Measurements from ENCODE around the gene THSD7A.

The THSD7A gene

GRCh38 chr7:11609096-11609670, 222.8 kb downstream of the THSD7A start:
- no peak for DNase-seq (ENCODE audit: low read depth)
- no peak overlapping the region for H3K4me3 ChIP-seq (ENCODE audit: low read depth, low read length)
- in situ Hi-C loops (cut with HindIII; ENCODE audit: low sequenced_read_pairs) = no loop called here
- TF ChIP-seq CTCF (IDR thresholded peaks at IDR 0.05; ENCODE audit: low read depth, low read length, missing control alignments) = no peak

- TF ChIP-seq CTCF (IDR thresholded peaks at IDR 0.05; ENCODE audit: low read depth, low read length, missing control alignments) = no peak
- no peak for DNase-seq (ENCODE audit: low read depth)
- no peak overlapping the region for H3K4me3 ChIP-seq (ENCODE audit: low read depth, low read length)
- in situ Hi-C loops (cut with HindIII; ENCODE audit: low sequenced_read_pairs) = no loop called here
These were observed 224.3 kb downstream of the THSD7A start for GRCh38 chr7:11607686-11608085.

- no peak for TF ChIP-seq CTCF (IDR thresholded peaks at IDR 0.05; ENCODE audit: low read depth, low read length, missing control alignments)
- no peak for DNase-seq (ENCODE audit: low read depth)
- H3K4me3 ChIP-seq (ENCODE audit: low read depth, low read length) = no peak overlapping the region
- in situ Hi-C loops (cut with HindIII; ENCODE audit: low sequenced_read_pairs) = no loop called here
These were observed 226.2 kb downstream of the THSD7A start for GRCh38 chr7:11605749-11606148.

GRCh38 chr7:11604505-11604904, 227.5 kb downstream of the THSD7A start:
- no peak for TF ChIP-seq CTCF (IDR thresholded peaks at IDR 0.05; ENCODE audit: low read depth, low read length, missing control alignments)
- H3K4me3 ChIP-seq (ENCODE audit: low read depth, low read length) = no peak overlapping the region
- no peak for DNase-seq (ENCODE audit: low read depth)
- in situ Hi-C loops (cut with HindIII; ENCODE audit: low sequenced_read_pairs) = no loop called here

- no peak for DNase-seq (ENCODE audit: low read depth)
- no peak for TF ChIP-seq CTCF (IDR thresholded peaks at IDR 0.05; ENCODE audit: low read depth, low read length, missing control alignments)
- H3K4me3 ChIP-seq (ENCODE audit: low read depth, low read length) = no peak overlapping the region
- in situ Hi-C loops (cut with HindIII; ENCODE audit: low sequenced_read_pairs) = no loop called here
These were observed 230.2 kb downstream of the THSD7A start for GRCh38 chr7:11601761-11602160.

- in situ Hi-C loops (cut with HindIII; ENCODE audit: low sequenced_read_pairs) = no loop called here
- no peak overlapping the region for H3K4me3 ChIP-seq (ENCODE audit: low read depth, low read length)
- TF ChIP-seq CTCF (IDR thresholded peaks at IDR 0.05; ENCODE audit: low read depth, low read length, missing control alignments) = no peak
- no peak for DNase-seq (ENCODE audit: low read depth)
These were observed 238.7 kb downstream of the THSD7A start for GRCh38 chr7:11593322-11593721.

- no peak for TF ChIP-seq CTCF (IDR thresholded peaks at IDR 0.05; ENCODE audit: low read depth, low read length, missing control alignments)
- no peak overlapping the region for H3K4me3 ChIP-seq (ENCODE audit: low read depth, low read length)
- DNase-seq (ENCODE audit: low read depth) = no peak
- in situ Hi-C loops (cut with HindIII; ENCODE audit: low sequenced_read_pairs) = no loop called here
These were observed 239.3 kb downstream of the THSD7A start for GRCh38 chr7:11592699-11593098.

Measured in astrocyte of the cerebellum (primary cell).